IMR-90 (cell line): ENCODE measurements around the gene ALS2CL. TPM values are rescaled to one million over a fixed set of nuclear protein-coding genes. Genes with fewer than 3 reads are reported as not detected.

Experiments used
- ELK1 ChIP-seq: fragments of 150-350 bp; IDR thresholded peaks from 2 replicates; pipeline ENCODE4 v1.6.1; 2016; ENCODE audit warnings: low read depth, mild to moderate bottlenecking, low read length, moderate library complexity, borderline replicate concordance
- polyA plus RNA-seq, 3 experiments: library from polyadenylated mRNA; depleted of rRNA; stranded (reverse); fragments of >200 nt; gene quantifications; 2 replicates each; pipeline ENCODE4 v1.2.3, GENCODE V29; 2012; ENCODE audit warnings: low replicate concordance in 1 of 3
- total RNA-seq: library from RNA; depleted of rRNA; stranded (reverse); fragments of >200 nt; gene quantifications from 2 replicates; pipeline ENCODE4 v1.2.3, GENCODE V29; 2012

ALS2CL gene
- total and polyA plus RNA-seq, 2 of the 4 experiments (the other 2 are of a cell fraction) = 2.2 to 4.8 TPM

DNA sequence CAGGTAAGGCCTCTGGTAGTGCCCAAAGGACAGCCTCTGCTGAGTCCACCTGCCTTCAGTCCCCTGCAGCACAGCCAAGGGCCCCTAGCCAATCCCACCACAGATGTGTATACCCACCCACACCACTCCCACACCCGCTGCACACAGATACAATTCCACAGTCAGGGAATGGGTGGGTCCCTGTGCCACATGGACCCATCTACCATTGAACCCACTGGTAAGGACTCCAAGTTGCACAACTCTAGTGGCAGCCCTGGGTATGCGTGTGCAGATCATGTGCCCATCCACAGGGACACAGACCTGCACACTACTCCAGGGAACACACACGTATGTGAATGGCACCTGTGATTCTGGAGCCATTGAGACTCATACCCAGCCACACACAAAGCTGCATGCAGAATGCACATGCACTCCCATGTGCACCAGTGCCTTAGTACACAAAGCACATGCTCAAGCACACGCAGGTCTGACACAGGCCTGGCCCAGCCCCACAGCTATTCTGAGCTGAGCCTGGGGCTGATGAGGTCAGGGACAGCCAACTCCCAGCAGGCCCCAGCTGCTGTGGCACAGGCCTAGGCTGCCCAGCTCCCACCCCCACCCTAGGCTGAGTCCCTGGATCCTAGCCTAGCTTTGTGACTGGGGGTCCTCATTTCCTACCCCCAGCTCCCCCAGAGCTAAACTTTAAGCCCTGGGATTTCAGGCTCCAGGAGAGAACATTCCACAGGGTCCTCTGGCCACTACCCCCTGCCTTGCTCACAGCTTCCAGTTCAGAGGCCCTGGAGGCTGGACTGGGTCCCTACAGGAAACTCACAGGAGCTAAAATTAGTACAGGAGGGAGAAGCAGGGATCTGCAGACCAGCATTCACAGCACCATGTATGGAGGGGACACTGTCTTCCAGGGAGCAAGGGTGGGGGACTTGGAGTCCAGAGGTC lies 2.7 kb upstream of the ALS2CL start (continued):
- no peak for TF ChIP-seq ELK1
